Lung (tissue), 12 donors: Measurements from ENCODE around the gene APLNR. TPM values are rescaled to one million over a fixed set of nuclear protein-coding genes. Genes with fewer than 3 reads are reported as not detected.
A peak's percentile ranks its signal among the peaks of the same experiment; 100 is the strongest.

Experiments used
- ATAC-seq: fragments of 200-7000 bp; cut with Tn5 transposase; one replicate; pipeline ENCODE4 v1.9.1; 2020; ENCODE audit warnings: moderate number of reproducible peaks; ENCODE audit not compliant: insufficient read depth, low FRiP score
- DNase-seq, 3 donors: peaks; one replicate each; pipeline ENCODE4 v3.0.0-alpha.2; 2013 to 2017
- H3K27ac ChIP-seq, 2 donors: one replicate each; pipeline ENCODE4 v1.5.1; 2013; ENCODE audit warnings: mild to moderate bottlenecking in 2 of 2, moderate library complexity in 2 of 2, control low read depth in 1 of 2, inconsistent platforms in 1 of 2, low read depth in 1 of 2, low read length in 1 of 2
- H3K27me3 ChIP-seq, 3 donors: one replicate each; pipeline ENCODE4 v1.5.1; 2013; ENCODE audit warnings: low read length in 2 of 3; ENCODE audit not compliant: control insufficient read depth in 3 of 3, insufficient read depth in 3 of 3
- H3K36me3 ChIP-seq, 4 donors: one replicate each; pipeline ENCODE4 v1.5.1; 2013; ENCODE audit warnings: low read length in 4 of 4, mild to moderate bottlenecking in 1 of 4, moderate library complexity in 1 of 4; ENCODE audit not compliant: control insufficient read depth in 4 of 4, insufficient read depth in 4 of 4
- H3K4me1 ChIP-seq, 5 donors: one replicate each; pipeline ENCODE4 v1.5.1; 2013; ENCODE audit warnings: low read length in 5 of 5, mild to moderate bottlenecking in 2 of 5, moderate library complexity in 1 of 5; ENCODE audit not compliant: control insufficient read depth in 5 of 5, insufficient read depth in 5 of 5
- H3K4me3 ChIP-seq: one replicate; pipeline ENCODE4 v1.5.1; 2013; ENCODE audit warnings: mild to moderate bottlenecking, control low read depth, moderate library complexity
- H3K9ac ChIP-seq, 2 donors: one replicate each; pipeline ENCODE4 v1.5.1; 2013; ENCODE audit warnings: low read length in 2 of 2, control low read depth in 1 of 2; ENCODE audit not compliant: insufficient read depth in 1 of 2
- H3K9me3 ChIP-seq, 4 donors: one replicate each; pipeline ENCODE4 v1.5.1; 2013; ENCODE audit warnings: low read length in 3 of 4, mild to moderate bottlenecking in 1 of 4, moderate library complexity in 1 of 4; ENCODE audit not compliant: control insufficient read depth in 4 of 4, insufficient read depth in 3 of 4
- CTCF ChIP-seq: IDR thresholded peaks from 2 replicates; pipeline ENCODE4 v1.5.1; 2012; ENCODE audit warnings: mild to moderate bottlenecking; ENCODE audit errors: control extremely low read depth, extremely low read depth
- WGBS, 2 donors: extraction: QIAGEN DNeasy Blood & Tissue Kit; methylation state at CpG; one replicate each; pipeline ENCODE4 v1.1.7; 2013; 5-methylcytosine and 5-hydroxymethylcytosine counted together
- polyA plus RNA-seq, 2 donors: library from polyadenylated mRNA; stranded (reverse); fragments of 200-250 nt; gene quantifications; one replicate each; pipeline ENCODE4 v1.2.1, GENCODE V29; 2013
- total RNA-seq, 2 donors: library from RNA; depleted of rRNA in 1 of 2; stranded (reverse); fragments of >200 nt in 1 of 2; gene quantifications; one replicate each; pipeline ENCODE4 v1.2.1, GENCODE V29; 2014 to 2021
- donor health status: control.
- donor health status: control.
- donor health status: Bipolar disorder and iron deficiency.
- donor health status: healthy.
- donor health status: DM: yes; HTN: yes; CAD: no.

Gene APLNR
- total and polyA plus RNA-seq, 4 donors, result 0.39 to 93.8 (median 4.9) TPM

GRCh38 chr11:57207168-57207567 lies 29.9 kb downstream of the APLNR start:
- DNase-seq, result peak in 2 of 3 donors; percentile 32 to 64
- no peak overlapping the region for H3K9ac ChIP-seq
- no peak overlapping the region for H3K4me3 ChIP-seq
- ATAC-seq, result no peak
- H3K27me3 ChIP-seq, result no peaks in the 10 kb centered on the region
- no peak for TF ChIP-seq CTCF
- no peaks in the 10 kb centered on the region for H3K36me3 ChIP-seq
- H3K4me1 ChIP-seq, result peaks cover 0 to 45% (median 13%) of the 10 kb centered on the region in 5 donors
- peaks cover 0 to 4% (median 0%) of the 10 kb centered on the region in 4 donors for H3K9me3 ChIP-seq
- no peak overlapping the region for H3K27ac ChIP-seq
- WGBS, 2 donors, result 51 to 56% methylated on average over 6 of the region's 6 CpGs

GRCh38 chr11:57205041-57205641 lies 31.9 kb downstream of the APLNR start:
- Histone ChIP-seq H3K27me3 (no peaks in the 10 kb centered on the region), H3K4me3 (no peak overlapping the region), H3K4me1 (peaks cover 6 to 46% (median 13%) of the 10 kb centered on the region in 5 donors), H3K36me3 (no peaks in the 10 kb centered on the region), H3K27ac (no peak overlapping the region), H3K9ac (no peak overlapping the region), H3K9me3 (peaks cover 0 to 2% (median 0%) of the 10 kb centered on the region in 4 donors)
- 36 to 52% methylated on average over 3 of the region's 3 CpGs for WGBS, 2 donors
- ATAC-seq, result no peak
- no peak for TF ChIP-seq CTCF
- DNase-seq, result peak; percentile 47 to 75 (median 67)

GRCh38 chr11:57203882-57204480 lies 33.1 kb downstream of the APLNR start:
- H3K4me3 ChIP-seq, result no peak overlapping the region
- no peak overlapping the region for H3K9ac ChIP-seq
- peak in 1 of 3 donors; percentile 57 for DNase-seq
- H3K36me3 ChIP-seq, result no peaks in the 10 kb centered on the region
- peaks cover 9 to 49% (median 13%) of the 10 kb centered on the region in 5 donors for H3K4me1 ChIP-seq
- TF ChIP-seq CTCF, result no peak
- H3K9me3 ChIP-seq, result peaks cover 0 to 2% (median 0%) of the 10 kb centered on the region in 4 donors
- H3K27me3 ChIP-seq, result no peaks in the 10 kb centered on the region
- WGBS, 2 donors, result 70 to 78% methylated on average over 7 of the region's 7 CpGs
- no peak overlapping the region for H3K27ac ChIP-seq
- no peak for ATAC-seq
